ENCODE results near the gene AHSG. TPM values are rescaled to one million over a fixed set of nuclear protein-coding genes. Genes with fewer than 3 reads are reported as not detected.

Gene AHSG
- total and polyA plus RNA-seq, 2 donors (not counting 3 experiments of a cell fraction or from before 2014, with no cell fraction given): not detected

- H3K79me2 ChIP-seq (ENCODE audit: control insufficient read depth, insufficient read depth, low read length): no peaks in the 10 kb centered on the region
- no peak for DNase-seq (ENCODE audit: low read depth, low spot score)
- peaks cover 3 to 8% of the 10 kb centered on the region in 2 experiments for H3K27me3 ChIP-seq (ENCODE audit: control insufficient read depth in 2 of 2, insufficient read depth in 2 of 2, low read length in 2 of 2)
- H3K4me3 ChIP-seq (replicated peaks in 1 of 3; ENCODE audit: insufficient read depth in 1 of 3, low read depth in 1 of 3, low read length in 3 of 3): no peak overlapping the region
- no peak for FAIRE-seq
- ChIA-PET CTCF (interaction anchor here (1.2 to 4.0 kb wide), 4 partner anchors 15 to 629 kb away, joined by 3 to 33 read pairs (median 8); no protein-coding TSS in a partner anchor), POLR2A (no interaction called here)
- no peaks in the 10 kb centered on the region for H4K20me1 ChIP-seq (replicated peaks; ENCODE audit: control insufficient read depth, extremely low read depth, insufficient read depth, low read length)
- H3K36me3 ChIP-seq (ENCODE audit: control insufficient read depth in 2 of 2, extremely low read depth in 1 of 2, insufficient read depth in 2 of 2, low read length in 2 of 2): no peaks in the 10 kb centered on the region
- H3K4me1 ChIP-seq (ENCODE audit: control insufficient read depth, extremely low read depth, insufficient read depth, low read length): peaks cover 5% of the 10 kb centered on the region
- H3K9ac ChIP-seq (replicated peaks; ENCODE audit: extremely low read depth, insufficient read depth, low read length): no peak overlapping the region
- intact Hi-C loops (cut with micrococcal nuclease) (loop anchor here (10.0 kb wide), 1 partner anchor 553 kb away; no protein-coding TSS in a partner anchor), dilution Hi-C loops (cut with MboI; ENCODE audit: extremely low pct_ligation_motif_present, low sequenced_read_pairs) (no loop called here)
- no peak overlapping the region for H3K27ac ChIP-seq (ENCODE audit: insufficient read depth, low read depth, low read length)
- H3K4me2 ChIP-seq (ENCODE audit: insufficient read depth, low read length): no peak overlapping the region
- no peaks in the 10 kb centered on the region for H3K9me1 ChIP-seq (replicated peaks; ENCODE audit: control insufficient read depth, extremely low read depth, insufficient read depth, low read length)
- no peak overlapping the region for H2AFZ ChIP-seq (ENCODE audit: low read depth, low read length)
- H3K9me3 ChIP-seq (replicated peaks; ENCODE audit: control insufficient read depth, insufficient read depth, low read length): no peaks in the 10 kb centered on the region
- BruUV-seq (replicated peaks): no TSS peak
- TF ChIP-seq CTCF (IDR thresholded peaks at IDR 0.05; ENCODE audit: extremely low read depth in 1 of 2, insufficient read depth in 1 of 2, low read depth in 1 of 2, low read length in 2 of 2) (no peak), EZH2 (IDR thresholded peaks at IDR 0.05; ENCODE audit: borderline replicate concordance, low read depth, low read length, severe bottlenecking) (no peak), MYC (IDR thresholded peaks at IDR 0.05; ENCODE audit: low read depth, low read length) (no peak), FOS (IDR thresholded peaks at IDR 0.05; ENCODE audit: borderline replicate concordance, insufficient read depth, low read length) (no peak)
Observed at GRCh38 chr3:186612065-186612464, 795 bp upstream of the AHSG start.
